Omental fat pad (tissue), 4 donors: ENCODE measurements around the gene SLC37A1. TPM values are rescaled to one million over a fixed set of nuclear protein-coding genes. Genes with fewer than 3 reads are reported as not detected.

ENCODE experiments used
- ATAC-seq: fragments of 150-250 bp; one replicate; pipeline ENCODE4 v1.9.1; 2016; ENCODE audit warnings: mild to moderate bottlenecking, moderate library complexity; ENCODE audit not compliant: low FRiP score
- DNase-seq: peaks from one replicate; pipeline ENCODE4 v3.0.0-alpha.2; 2019; ENCODE audit warnings: low spot score
- CTCF ChIP-seq, 3 donors: fragments of 450-650 bp; IDR thresholded peaks; one replicate each; pipeline ENCODE4 v1.5.1; 2016 to 2017; ENCODE audit warnings: antibody characterized with exemption in 3 of 3, mild to moderate bottlenecking in 3 of 3, moderate library complexity in 2 of 3
- total RNA-seq, 4 donors: library from RNA; depleted of rRNA; stranded (reverse); fragments of >200 nt; gene quantifications; one replicate each; pipeline ENCODE4 v1.1.0, GENCODE V29; 2016

Gene SLC37A1
- total RNA-seq, 4 donors from 2014 or later: 4.6 to 11.0 (median 6.0) TPM

GRCh38 chr21:42559326-42559725, 45.7 kb downstream of the SLC37A1 start:
- ATAC-seq: no peak
- TF ChIP-seq CTCF (IDR thresholded peaks at IDR 0.05): no peak
- no peak for DNase-seq

GRCh38 chr21:42560517-42561179, 47.0 kb downstream of the SLC37A1 start:
- ATAC-seq: no peak
- no peak for TF ChIP-seq CTCF (IDR thresholded peaks at IDR 0.05)
- no peak for DNase-seq

GRCh38 chr21:42561762-42562650, 48.4 kb downstream of the SLC37A1 start:
- TF ChIP-seq CTCF (IDR thresholded peaks at IDR 0.05): no peak
- ATAC-seq (no peak), DNase-seq (no peak)

GRCh38 chr21:42562816-42563215, 49.2 kb downstream of the SLC37A1 start:
- DNase-seq: no peak
- no peak for TF ChIP-seq CTCF (IDR thresholded peaks at IDR 0.05)
- ATAC-seq: no peak

DNA sequence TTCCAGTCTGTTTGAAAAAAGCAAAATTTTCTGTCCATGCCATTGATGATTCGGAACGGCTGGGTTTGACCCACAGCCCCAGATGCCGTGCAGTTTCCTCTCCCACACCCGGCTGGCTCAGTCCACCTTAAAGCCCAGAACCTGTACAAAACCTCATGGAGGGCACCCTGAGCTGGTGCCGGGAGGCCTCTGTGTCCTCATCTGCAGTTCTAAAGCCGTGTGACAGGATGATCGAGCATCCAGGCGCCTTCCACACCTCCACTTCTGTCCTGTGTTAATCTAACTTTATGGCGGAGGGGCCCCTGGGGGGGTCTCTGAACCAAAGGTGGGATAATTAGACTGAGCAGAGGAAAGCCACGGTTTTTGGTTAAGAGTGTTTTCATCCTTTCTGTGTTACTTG, 49.6 kb downstream of the SLC37A1 start:
- TF ChIP-seq CTCF (IDR thresholded peaks at IDR 0.05): no peak
- DNase-seq (no peak), ATAC-seq (no peak)

GRCh38 chr21:42563686-42564085, 50.0 kb downstream of the SLC37A1 start:
- DNase-seq (no peak), ATAC-seq (no peak)
- no peak for TF ChIP-seq CTCF (IDR thresholded peaks at IDR 0.05)
